GM18907 (cell line): ENCODE results near the gene UVRAG.

Experiments used
- ATAC-seq: cut with Tn5 transposase; IDR thresholded peaks from one replicate; pipeline ENCODE4 v1.9.1; 2021; ENCODE audit warnings: mild to moderate bottlenecking, moderate library complexity; ENCODE audit not compliant: unreplicated experiment

The UVRAG gene

DNA sequence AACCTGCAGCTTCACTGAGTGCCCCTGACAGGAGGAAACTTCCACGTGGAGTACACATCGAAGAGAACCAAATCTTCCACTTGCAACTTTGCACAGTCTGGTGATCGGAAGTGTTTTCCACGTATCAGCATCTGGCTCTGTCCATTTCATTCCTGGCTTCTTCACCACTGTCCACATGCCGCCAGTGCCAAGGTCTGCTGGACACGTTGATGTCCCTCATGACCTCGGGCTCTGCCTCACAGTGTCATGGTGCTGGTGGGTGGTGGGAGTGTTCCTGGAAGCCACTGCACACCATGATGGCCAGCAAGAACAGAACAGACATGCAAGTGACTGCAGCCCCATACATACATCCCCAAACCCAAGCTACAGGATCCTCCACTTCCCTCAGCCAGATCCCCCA is 342.9 kb downstream of the UVRAG start:
- no peak for ATAC-seq

DNA sequence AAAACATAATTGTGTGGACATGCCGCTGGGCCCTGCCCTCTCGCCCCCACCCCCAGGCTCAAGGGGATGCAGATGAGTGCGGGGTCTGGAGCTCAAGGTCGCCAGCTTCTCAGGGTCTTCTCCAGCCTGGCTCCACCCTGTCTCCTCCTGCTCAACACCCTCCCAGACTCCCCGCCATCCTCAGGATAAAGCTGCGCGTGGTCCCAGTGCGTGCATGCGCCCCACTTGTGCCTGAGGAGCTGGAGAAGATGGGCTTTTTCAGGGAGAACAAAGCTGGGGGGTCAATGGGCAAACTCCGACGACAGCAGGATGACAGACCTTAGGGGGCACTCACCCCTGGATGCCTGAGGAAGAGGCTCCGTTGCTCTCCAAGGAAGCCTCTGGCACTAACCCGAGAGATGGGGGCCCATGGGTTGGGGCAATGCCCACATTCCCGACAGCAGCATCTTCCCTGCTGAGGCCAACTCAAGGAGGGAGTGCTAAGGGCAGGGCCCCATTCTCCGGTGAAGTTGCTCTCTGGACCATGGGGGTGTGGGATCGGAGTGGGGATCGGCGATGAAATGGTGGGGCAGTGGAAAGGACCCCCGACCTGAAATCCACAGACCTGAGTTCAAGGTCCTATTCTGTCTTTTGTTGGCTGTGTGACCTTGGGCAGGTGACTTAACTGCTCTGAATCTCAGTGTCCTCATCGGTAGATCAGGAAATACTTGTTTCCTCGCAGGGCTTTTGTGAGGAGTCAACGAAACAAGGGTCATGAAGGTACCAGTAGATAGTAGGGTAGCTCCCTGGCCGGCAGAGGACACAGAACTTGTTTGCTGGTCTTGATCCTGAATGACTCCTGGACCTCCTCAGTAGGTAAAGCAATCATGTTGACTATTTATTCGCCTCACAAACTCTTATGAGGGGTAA is 343.6 kb downstream of the UVRAG start:
- ATAC-seq: no peak

GRCh38 chr11:76159303-76159937 is 344.4 kb downstream of the UVRAG start:
- ATAC-seq: no peak

DNA sequence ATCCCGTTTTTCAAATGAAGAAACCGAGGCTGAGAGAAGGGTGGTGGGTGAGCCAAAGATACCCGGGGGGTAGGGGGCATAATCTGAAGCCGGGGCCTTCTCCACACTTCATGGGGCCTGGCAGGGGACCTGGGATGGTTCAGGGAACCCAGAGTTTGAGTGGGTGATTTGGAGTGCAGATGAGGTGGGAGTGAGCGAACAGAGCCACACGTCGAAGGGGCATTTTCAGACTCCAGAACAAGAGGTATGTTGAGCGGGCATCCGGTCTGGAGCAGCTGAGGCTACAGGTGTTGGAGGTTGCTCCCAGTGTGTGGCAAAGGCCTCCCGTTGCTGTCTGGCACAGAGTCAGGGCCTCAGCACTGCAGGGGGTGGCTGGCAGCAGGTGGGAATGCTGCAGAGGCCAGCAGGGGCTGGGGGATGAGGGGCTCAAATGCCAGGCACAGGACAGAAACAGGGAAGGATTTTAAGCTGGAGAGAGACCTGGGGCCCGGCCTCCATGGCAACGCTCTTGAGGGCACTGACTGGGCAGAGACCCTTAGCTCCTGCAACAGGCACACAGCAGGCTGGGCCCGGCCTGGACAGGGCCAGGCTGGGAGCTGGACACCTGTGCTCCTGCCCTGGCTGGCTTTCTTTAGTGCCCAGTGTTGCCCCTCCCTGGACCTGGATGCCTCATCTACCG is 345.1 kb downstream of the UVRAG start:
- ATAC-seq: no peak

GRCh38 chr11:76160856-76161255 is 345.8 kb downstream of the UVRAG start:
- ATAC-seq: no peak

DNA sequence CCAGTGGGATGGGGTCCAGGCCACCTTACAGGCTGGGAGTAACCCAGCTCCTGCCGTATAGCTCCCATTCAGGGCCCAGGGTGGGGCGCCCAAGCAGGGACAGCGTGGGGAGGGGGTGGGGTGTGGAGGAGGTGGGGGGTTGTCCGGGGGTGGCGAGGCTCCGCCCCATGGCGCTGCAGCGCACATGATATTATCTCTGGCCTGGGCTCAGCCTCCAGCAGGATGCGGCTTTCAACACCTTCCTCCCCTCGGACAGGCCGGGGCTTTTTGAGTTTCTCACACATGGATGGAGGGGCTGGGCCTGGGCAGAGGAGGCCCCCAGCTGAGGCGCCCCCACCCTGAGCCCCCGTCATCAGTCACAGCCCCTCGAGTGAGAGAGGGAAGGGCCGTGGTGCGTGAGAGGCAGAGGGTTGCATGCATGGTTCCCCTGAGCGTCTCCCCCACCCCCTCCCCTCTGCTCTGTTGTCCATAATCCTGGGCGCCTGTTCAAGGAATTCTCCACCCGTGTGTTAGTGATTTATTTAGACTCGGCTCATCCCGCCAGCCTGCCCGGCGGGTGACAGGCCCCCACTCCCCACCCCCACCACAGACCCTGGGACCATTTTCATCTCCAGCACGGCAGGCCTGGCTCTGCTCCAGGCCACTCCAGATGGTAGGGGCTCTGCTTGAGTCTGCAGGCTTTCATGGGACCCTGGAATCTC is 346.4 kb downstream of the UVRAG start:
- ATAC-seq: no peak

DNA sequence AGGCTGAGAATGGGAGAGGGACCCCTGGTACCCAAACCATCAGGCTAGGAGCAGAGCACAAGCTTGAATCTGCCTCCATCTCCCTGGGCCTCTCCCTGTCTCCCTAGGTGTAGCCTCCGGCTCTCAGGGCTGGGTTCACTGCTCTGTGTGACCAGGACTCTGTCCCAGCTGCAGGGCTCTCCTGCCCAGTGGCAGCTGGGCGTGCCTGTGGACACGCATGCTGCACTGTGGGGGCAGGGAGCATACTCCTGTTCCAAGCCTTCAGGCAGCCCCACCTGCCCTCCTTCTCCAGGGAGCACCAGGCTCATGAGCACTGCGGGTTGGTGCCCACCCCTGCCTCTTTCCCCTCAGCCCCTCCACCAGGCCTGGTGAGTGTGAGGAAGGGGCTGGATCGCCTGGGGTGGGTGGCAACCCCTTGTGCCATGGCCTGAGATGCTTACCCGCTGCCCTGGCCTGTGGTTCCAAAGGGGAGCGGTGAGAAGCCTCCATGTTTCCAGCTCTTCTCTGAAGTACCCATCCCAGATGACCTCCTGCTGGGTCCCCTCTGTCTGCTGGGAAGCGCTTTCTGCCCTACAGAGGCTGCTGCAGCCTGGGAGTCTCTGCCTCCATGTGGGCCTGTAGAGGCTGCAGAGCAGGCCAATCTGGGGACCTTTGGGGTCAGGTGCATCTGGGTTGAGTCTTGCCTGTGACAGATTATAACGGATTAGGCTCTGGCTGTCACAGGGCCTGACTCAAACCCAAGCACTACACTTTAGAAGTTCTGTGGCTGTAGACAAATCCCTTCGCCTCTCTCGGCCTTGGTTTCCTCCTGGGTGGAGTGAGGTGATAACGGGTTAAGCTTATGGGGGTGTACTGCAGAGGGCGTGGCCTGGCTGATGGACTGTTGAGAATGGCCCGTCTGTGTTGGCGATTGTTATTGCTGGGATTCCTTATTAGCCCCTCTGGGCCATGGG is 347.6 kb downstream of the UVRAG start:
- ATAC-seq: no peak

DNA sequence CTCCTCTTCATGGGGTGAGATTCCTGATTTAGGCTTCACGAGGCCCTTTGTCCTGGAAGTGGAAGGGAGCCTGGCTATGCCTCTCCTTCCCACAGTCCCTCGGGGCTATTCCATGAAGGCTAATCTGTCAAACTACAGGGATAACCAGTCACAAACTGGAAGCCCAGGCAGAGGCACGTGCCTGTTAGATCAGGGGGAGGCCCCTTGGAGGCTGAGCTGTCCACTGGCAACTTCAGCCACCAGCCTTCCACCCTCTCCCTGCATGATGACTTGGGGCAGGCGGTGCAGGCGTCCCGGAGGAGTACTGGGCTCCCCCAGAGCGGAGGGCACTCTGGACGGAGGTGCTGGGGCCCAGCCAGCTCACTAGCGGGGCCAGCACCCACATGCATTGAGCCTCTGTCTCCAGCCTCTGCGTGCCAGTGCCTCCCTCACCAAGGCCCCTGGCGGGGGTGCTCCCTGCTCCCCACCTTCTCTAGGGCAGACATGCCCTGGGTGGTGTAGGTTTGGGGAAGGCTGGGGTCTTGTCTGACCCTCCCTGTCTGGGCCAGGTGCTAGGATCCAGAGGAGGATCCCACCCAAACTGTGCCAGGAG is 348.4 kb downstream of the UVRAG start:
- ATAC-seq: no peak

GRCh38 chr11:76164081-76164480 is 349.1 kb downstream of the UVRAG start:
- ATAC-seq: no peak

GRCh38 chr11:76164861-76165751 is 350.1 kb downstream of the UVRAG start:
- no peak for ATAC-seq

DNA sequence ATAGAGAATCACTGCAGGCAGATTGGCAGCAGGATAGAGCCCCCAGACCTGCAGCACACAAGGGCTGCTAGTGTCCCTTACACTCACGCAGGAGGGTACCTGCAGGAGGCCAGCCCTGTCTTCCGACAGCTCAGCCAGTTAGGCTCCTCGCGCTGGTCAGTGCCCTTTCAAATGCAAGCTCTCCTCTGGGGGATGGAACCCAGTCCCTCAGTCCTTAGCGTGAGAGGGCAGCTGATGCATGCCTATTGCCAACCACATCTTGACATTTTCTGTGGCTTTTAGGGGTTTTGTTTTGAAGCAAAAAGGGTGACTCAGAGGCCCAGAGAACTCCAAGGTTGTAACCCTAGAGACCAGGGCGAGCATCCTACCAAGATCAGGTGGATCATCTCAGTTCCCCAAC is 351.3 kb downstream of the UVRAG start:
- ATAC-seq: peak; percentile 58

GRCh38 chr11:76167590-76167989 is 352.6 kb downstream of the UVRAG start:
- no peak for ATAC-seq

- ATAC-seq: peak; percentile 62
Observed at GRCh38 chr11:76169473-76169896, 354.5 kb downstream of the UVRAG start.

- no peak for ATAC-seq
Observed at GRCh38 chr11:76170468-76170867, 355.5 kb downstream of the UVRAG start.

DNA sequence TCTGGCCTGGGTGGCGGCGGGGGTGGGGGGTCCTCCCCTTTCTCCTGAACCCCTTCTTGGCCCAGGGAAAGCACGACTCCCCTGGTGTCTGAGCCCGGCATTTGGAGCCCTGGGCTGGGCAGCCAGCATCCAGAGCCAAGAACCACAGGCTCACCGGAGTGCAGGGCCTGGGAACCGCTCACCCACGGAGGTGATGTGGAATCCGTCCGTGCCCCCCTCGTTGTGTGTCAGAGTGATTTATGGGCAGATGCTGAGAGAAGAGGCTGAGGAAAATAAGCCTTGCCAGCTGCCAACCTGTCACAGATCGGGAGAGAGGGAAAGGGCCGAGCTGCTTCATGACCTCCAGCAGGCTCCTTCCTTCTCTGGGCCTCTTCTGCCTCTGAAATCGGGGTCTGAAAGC is 357.6 kb downstream of the UVRAG start:
- ATAC-seq: no peak

DNA sequence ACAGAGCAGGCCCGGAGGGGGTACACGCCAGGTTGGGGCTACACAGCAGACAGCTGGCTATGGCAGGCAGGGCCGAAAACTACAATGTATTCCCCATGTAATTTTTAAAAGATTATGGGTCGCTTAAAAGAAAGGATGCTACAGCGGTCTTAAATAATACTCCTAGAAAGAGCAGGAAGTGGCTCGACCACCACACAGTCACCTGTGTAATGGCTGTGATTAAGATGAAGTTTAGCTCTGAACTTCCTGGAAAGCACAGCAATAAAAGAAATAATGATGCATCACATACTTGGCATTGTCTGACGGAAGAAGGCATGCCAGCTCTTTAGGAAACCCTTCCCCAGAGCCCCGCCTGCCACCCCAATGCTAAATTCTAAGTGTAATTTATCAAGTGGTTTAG is 358.7 kb downstream of the UVRAG start:
- ATAC-seq: no peak

DNA sequence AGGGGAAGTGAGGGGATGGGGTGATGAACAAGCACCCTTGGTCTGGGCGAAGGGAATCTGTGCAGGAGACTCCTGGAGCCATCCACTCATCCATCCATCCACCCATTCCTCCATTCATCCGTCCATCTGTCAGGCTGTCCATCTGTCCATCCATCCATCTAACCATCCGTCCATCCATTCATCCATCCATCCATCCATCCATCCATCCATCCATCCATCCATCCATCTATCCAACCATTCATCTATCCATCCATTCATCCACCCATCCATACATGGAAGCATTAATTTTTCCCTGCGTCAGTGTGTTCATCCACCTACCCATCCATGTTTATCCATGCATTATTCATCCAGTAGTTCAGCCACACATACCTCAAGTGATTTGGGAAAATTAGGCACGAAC is 359.3 kb downstream of the UVRAG start:
- no peak for ATAC-seq

GRCh38 chr11:76175783-76176182 is 360.8 kb downstream of the UVRAG start:
- ATAC-seq: no peak

- ATAC-seq: no peak
Observed at GRCh38 chr11:76176463-76176862, 361.5 kb downstream of the UVRAG start.
